GM12873 (cell line): ENCODE data around the gene DLGAP4.

Source experiments
- TF ChIP-seq, protein P1 (sequence below): IDR thresholded peaks from 2 replicates; pipeline ENCODE4 v1.5.1; 2012; ENCODE audit warnings: low read depth, mild to moderate bottlenecking, moderate library complexity, low read length, control low read depth; ENCODE audit not compliant: insufficient read depth; ENCODE audit errors: missing control alignments

DLGAP4 gene

DNA sequence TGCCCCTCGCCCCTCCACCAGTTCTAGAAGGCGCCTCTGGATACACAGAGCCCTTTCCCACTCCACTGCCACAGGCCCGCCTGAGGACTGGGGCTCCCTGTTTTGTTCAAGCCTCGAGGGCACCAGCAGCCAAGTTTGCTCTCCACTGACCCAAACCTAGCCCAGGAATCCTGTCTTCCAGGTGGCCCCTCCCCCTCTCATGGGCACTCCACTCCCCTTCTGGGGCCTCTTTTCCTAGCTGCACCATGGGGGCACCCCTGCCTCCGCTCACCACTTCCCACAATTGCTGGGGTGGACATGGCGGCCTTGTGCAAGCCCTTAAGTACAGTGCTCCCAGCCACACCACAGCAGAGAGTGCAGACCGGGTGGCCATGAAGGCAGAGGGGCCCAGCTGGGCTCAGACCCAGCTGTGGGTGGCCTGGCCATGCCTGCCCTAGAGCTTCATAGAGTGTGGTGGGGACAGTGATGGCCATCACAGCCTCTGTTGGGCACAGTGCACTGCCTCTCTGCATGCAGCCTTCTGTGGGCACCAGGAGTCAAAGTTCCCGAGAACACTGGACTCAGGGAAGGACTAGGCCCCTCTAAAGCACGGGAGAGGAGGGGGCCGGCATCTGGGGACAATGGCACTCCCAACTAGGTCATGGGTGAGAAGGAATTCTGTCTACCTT lies 236.5 kb downstream of the DLGAP4 start:
- TF ChIP-seq, protein P1, sequence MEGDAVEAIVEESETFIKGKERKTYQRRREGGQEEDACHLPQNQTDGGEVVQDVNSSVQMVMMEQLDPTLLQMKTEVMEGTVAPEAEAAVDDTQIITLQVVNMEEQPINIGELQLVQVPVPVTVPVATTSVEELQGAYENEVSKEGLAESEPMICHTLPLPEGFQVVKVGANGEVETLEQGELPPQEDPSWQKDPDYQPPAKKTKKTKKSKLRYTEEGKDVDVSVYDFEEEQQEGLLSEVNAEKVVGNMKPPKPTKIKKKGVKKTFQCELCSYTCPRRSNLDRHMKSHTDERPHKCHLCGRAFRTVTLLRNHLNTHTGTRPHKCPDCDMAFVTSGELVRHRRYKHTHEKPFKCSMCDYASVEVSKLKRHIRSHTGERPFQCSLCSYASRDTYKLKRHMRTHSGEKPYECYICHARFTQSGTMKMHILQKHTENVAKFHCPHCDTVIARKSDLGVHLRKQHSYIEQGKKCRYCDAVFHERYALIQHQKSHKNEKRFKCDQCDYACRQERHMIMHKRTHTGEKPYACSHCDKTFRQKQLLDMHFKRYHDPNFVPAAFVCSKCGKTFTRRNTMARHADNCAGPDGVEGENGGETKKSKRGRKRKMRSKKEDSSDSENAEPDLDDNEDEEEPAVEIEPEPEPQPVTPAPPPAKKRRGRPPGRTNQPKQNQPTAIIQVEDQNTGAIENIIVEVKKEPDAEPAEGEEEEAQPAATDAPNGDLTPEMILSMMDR: no peak

GRCh38 chr20:36543184-36544133 lies 237.3 kb downstream of the DLGAP4 start:
- TF ChIP-seq, protein P1: no peak

- TF ChIP-seq, protein P1: no peak
Measured at GRCh38 chr20:36544134-36545018, 238.2 kb downstream of the DLGAP4 start.

DNA sequence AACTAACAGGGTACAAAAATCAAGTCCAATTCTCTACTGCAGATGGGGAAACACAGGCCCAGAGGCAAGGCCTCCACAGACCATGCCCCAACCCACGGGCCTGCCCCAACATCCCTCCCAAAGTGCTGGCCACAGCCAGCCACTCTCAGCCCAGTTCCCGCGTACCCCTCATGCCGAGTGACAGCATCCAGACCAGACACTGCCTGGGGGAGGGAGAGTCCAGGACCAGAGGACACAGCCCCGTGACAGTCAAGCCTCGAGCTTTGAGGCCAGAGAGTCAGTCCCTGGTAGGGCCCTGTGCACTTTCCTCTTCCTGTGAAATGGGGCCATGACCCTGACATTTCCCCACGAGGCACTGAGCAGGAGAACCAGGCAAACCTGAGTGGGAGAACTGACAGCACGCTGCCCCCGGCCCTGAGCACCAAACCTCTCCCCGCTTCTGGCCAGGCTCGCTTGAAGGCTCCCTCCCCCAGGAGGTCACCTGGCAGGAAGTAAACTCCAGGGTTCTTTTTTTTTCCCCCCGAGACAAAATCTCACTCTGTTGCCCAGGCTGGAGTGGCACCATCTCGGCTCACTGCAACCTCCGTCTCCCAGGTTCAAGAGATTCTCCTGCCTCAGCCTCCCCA lies 240.1 kb downstream of the DLGAP4 start:
- TF ChIP-seq, protein P1: no peak

DNA sequence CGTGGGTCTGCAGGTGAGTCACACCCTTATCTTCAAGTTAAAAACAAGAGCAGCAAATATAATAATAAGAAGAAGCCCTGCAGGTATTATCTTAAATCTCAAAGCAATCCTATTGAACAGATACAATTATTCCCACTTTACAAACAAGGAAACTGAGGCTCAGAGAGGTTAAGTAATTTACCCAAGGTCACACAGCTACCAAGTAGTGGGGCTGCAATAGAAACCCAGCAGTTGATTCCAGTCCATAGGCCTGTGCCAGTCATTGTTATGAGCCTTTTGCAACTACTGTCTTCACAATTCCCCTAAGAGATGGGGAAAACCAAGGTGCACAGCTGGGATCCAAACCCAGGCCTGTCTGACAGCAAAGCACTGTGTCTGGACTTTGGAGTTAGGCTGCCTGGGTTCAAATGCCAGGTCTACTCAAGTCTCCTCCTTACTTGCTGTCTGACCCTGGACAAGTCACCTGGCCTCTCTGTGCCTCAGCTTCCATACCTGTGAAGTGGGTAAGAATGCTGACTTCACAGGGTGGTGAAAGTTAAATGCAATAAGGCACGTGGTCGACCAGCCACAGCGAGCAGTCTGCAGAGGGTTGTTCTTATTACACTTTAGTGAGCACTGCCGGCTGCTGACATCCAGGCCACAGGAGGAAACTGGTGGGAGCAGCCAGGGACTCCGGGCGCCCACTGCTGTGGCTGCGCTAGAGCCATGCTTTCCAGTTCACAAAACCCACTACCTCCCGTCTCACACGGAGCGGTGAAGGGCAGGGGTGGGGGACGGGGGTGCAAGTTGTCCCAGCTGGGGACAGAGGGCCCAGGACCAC lies 241.3 kb downstream of the DLGAP4 start:
- TF ChIP-seq, protein P1: no peak

GRCh38 chr20:36548006-36548315 lies 241.8 kb downstream of the DLGAP4 start:
- TF ChIP-seq, protein P1: no peak
